HCT116 (cell line): Measurements from ENCODE around the gene TEX26. TPM values are rescaled to one million over a fixed set of nuclear protein-coding genes. Genes with fewer than 3 reads are reported as not detected.

ENCODE experiments used
- ATAC-seq: fragments of 200-7000 bp; cut with Tn5 transposase; 2 replicates; pipeline ENCODE4 v1.9.1; 2020; ENCODE audit warnings: mild to moderate bottlenecking, moderate library complexity
- BruUV-seq: library from RNA; stranded (reverse); fragments of 400-500 nt; replicated peaks from 2 replicates; lab custom pipeline; 2021; lab: Mats Ljungman, UMichigan
- CTCF ChIA-PET: fragments of 300-600 bp; sonication (Branson Sonifier 250); formaldehyde crosslinking; loops from one replicate; lab custom pipeline; 2021; ENCODE audit warnings: antibody characterized with exemption; lab: Charles Lee
- POLR2A ChIA-PET: fragments of 300-600, 350-600 bp; sonication (Branson Sonifier 250); formaldehyde crosslinking; loops from one replicate; lab custom pipeline; 2021; ENCODE audit warnings: antibody characterized with exemption; lab: Charles Lee
- RAD21 ChIA-PET, 2 experiments: fragments of 300-600 bp; sonication (Branson Sonifier 250); formaldehyde crosslinking; loops; one replicate each; lab custom pipeline; 2023; ENCODE audit warnings: low total read pairs in 2 of 2; ENCODE audit not compliant: uncharacterized antibody in 2 of 2, unreplicated experiment in 2 of 2, low non-redundant PET in 1 of 2; lab: Charles Lee
- DNase-seq: peaks from one replicate; pipeline ENCODE4 v3.0.0-alpha.2; 2010; ENCODE audit warnings: low read depth, low spot score
- H2AFZ ChIP-seq: fragments of 200-600 bp; shearing (Covaris generic), sonication (generic); 2 replicates; pipeline ENCODE4 v1.6.1; 2017; ENCODE audit warnings: low read depth, mixed run types, mixed read lengths, antibody characterized with exemption, low read length; ENCODE audit not compliant: poor library complexity, severe bottlenecking
- H3K27ac ChIP-seq: 2 replicates; pipeline ENCODE4 v1.5.1; 2012; ENCODE audit warnings: low read depth, low read length
- H3K27me3 ChIP-seq: fragments of 200-600 bp; sonication (generic); 2 replicates; pipeline ENCODE4 v1.6.1; 2016; ENCODE audit warnings: mixed run types, low read length, mixed read lengths; ENCODE audit not compliant: insufficient read depth
- H3K36me3 ChIP-seq, 2 experiments: fragments of 200-500 bp in 1 of 2; fragments of 200-600 bp in 1 of 2; sonication (Bioruptor generic) in 1 of 2; sonication (generic) in 1 of 2; 2 replicates each; pipeline versions ENCODE4 v1.5.1 to v1.6.1; 2014 to 2016; ENCODE audit warnings: low read length in 2 of 2, inconsistent platforms in 1 of 2, mixed read lengths in 1 of 2, mixed run types in 1 of 2; ENCODE audit not compliant: insufficient read depth in 2 of 2, control insufficient read depth in 1 of 2
- H3K4me1 ChIP-seq, 2 experiments: fragments of 200-600 bp in 1 of 2; sonication (generic) in 1 of 2; 2 replicates each; pipeline versions ENCODE4 v1.5.1 to v1.6.1; 2012 to 2017; ENCODE audit warnings: low read length in 2 of 2, inconsistent platforms in 1 of 2, mild to moderate bottlenecking in 1 of 2, mixed read lengths in 1 of 2, mixed run types in 1 of 2, moderate library complexity in 1 of 2; ENCODE audit not compliant: insufficient read depth in 2 of 2, control insufficient read depth in 1 of 2
- H3K4me2 ChIP-seq: fragments of 200-600 bp; sonication (generic); 2 replicates; pipeline ENCODE4 v1.6.1; 2017; ENCODE audit warnings: mixed run types, low read length, mixed read lengths
- H3K4me3 ChIP-seq, 2 experiments: fragments of 200-600 bp in 1 of 2; sonication (generic) in 1 of 2; replicated peaks in 1 of 2; 2 replicates each; pipeline ENCODE4 v1.5.1; 2011 to 2016; ENCODE audit warnings: low read length in 2 of 2, control low read depth in 1 of 2, low read depth in 1 of 2, mild to moderate bottlenecking in 1 of 2, mixed read lengths in 1 of 2, mixed run types in 1 of 2
- H3K79me2 ChIP-seq: fragments of 200-600 bp; sonication (generic); 2 replicates; pipeline ENCODE4 v1.6.1; 2017; ENCODE audit warnings: mild to moderate bottlenecking, mixed run types, low read length, moderate library complexity, mixed read lengths; ENCODE audit not compliant: insufficient read depth
- H3K9ac ChIP-seq: fragments of 200-600 bp; sonication (generic); 2 replicates; pipeline ENCODE4 v1.6.1; 2016; ENCODE audit warnings: low read length, mixed read lengths
- H3K9me2 ChIP-seq: fragments of 200-600 bp; sonication (generic), shearing (Covaris generic); 2 replicates; pipeline ENCODE4 v1.6.1; 2017; ENCODE audit warnings: mixed run types, mild to moderate bottlenecking, moderate library complexity; ENCODE audit not compliant: insufficient read depth
- H3K9me3 ChIP-seq, 2 experiments: fragments of 200-500 bp in 1 of 2; fragments of 200-600 bp in 1 of 2; sonication (Bioruptor generic) in 1 of 2; sonication (generic) in 1 of 2; 2 replicates each; pipeline ENCODE4 v1.6.1; 2014 to 2017; ENCODE audit warnings: low read length in 2 of 2, mixed read lengths in 2 of 2, inconsistent platforms in 1 of 2, low read depth in 1 of 2, mild to moderate bottlenecking in 1 of 2, mixed run types in 1 of 2, moderate library complexity in 1 of 2; ENCODE audit not compliant: control insufficient read depth in 1 of 2, insufficient read depth in 1 of 2
- H4K20me1 ChIP-seq: fragments of 200-600 bp; sonication (generic), shearing (Covaris generic); 2 replicates; pipeline ENCODE4 v1.6.1; 2017; ENCODE audit warnings: mixed run types, mild to moderate bottlenecking, moderate library complexity; ENCODE audit not compliant: insufficient read depth
- ELF1 ChIP-seq: IDR thresholded peaks from 2 replicates; pipeline ENCODE4 v1.6.1; 2012; ENCODE audit warnings: low read depth, borderline replicate concordance
- EZH2phosphoT487 ChIP-seq: fragments of 200-600 bp; IDR thresholded peaks from 2 replicates; pipeline ENCODE4 v1.6.1; 2018; ENCODE audit warnings: antibody characterized with exemption, borderline replicate concordance
- FOSL1 ChIP-seq: IDR thresholded peaks from 2 replicates; pipeline ENCODE4 v1.6.1; 2012; ENCODE audit warnings: low read depth
- POLR2AphosphoS5 ChIP-seq: IDR thresholded peaks from 2 replicates; pipeline ENCODE4 v1.6.1; 2011; ENCODE audit warnings: mild to moderate bottlenecking, low read depth, low read length, moderate library complexity
- SIN3A ChIP-seq: IDR thresholded peaks from 2 replicates; pipeline ENCODE4 v1.6.1; 2012; ENCODE audit warnings: low read depth
- SP1 ChIP-seq: IDR thresholded peaks from 2 replicates; pipeline ENCODE4 v1.6.1; 2012; ENCODE audit warnings: low read depth
- TCF7L2 ChIP-seq: IDR thresholded peaks from 2 replicates; pipeline ENCODE4 v1.7.0; 2011; ENCODE audit warnings: borderline replicate concordance, inconsistent platforms; ENCODE audit not compliant: insufficient read depth, insufficient read length; ENCODE audit errors: extremely low read depth
- ZNF274 ChIP-seq: fragments of 200-500 bp; sonication (Bioruptor generic); IDR thresholded peaks from 2 replicates; pipeline ENCODE4 v1.6.1; 2014; ENCODE audit warnings: mild to moderate bottlenecking, low read depth, low read length, inconsistent platforms
- intact Hi-C: fragments of 100-400 bp; cut with micrococcal nuclease; formaldehyde crosslinking; loops from 2 replicates; pipeline ENCODE4 v1.10.0; 2022
- total RNA-seq: library from RNA; stranded (reverse); gene quantifications from one replicate; pipeline ENCODE4 v1.2.1, GENCODE V29; 2021; ENCODE audit not compliant: unreplicated experiment

Gene TEX26
- total RNA-seq, 1 experiment from 2014 or later, result not detected

- H3K9me2 ChIP-seq, result no peaks in the 10 kb centered on the region
- intact Hi-C loops, result no loop called here
- H3K4me2 ChIP-seq, result no peak overlapping the region
- no peak overlapping the region for H3K27ac ChIP-seq
- ATAC-seq, result no peak
- CTCF ChIA-PET, result no interaction called here
- no peak overlapping the region for H2AFZ ChIP-seq
- TF ChIP-seq FOSL1 (no peak), SP1 (no peak), TCF7L2 (no peak), ELF1 (no peak), SIN3A (no peak), EZH2phosphoT487 (no peak), POLR2AphosphoS5 (no peak)
- no peaks in the 10 kb centered on the region for H3K4me1 ChIP-seq
- no TSS peak for BruUV-seq
- H3K79me2 ChIP-seq, result no peaks in the 10 kb centered on the region
- no peak overlapping the region for H3K9ac ChIP-seq
- no peaks in the 10 kb centered on the region for H3K27me3 ChIP-seq
- RAD21 ChIA-PET, result no interaction called here
- DNase-seq, result no peak
- no peaks in the 10 kb centered on the region for H4K20me1 ChIP-seq
- no peaks in the 10 kb centered on the region for H3K9me3 ChIP-seq
- POLR2A ChIA-PET, result no interaction called here
- no peaks in the 10 kb centered on the region for H3K36me3 ChIP-seq
- H3K4me3 ChIP-seq, result no peak overlapping the region
Measured at GRCh38 chr13:30991922-30992321, 59.5 kb downstream of the TEX26 start.

- Histone ChIP-seq H3K4me3 (no peak overlapping the region), H3K27me3 (no peaks in the 10 kb centered on the region), H3K4me1 (no peaks in the 10 kb centered on the region), H3K27ac (no peak overlapping the region), H2AFZ (no peak overlapping the region), H3K9me2 (no peaks in the 10 kb centered on the region), H4K20me1 (no peaks in the 10 kb centered on the region), H3K36me3 (no peaks in the 10 kb centered on the region), H3K9me3 (no peaks in the 10 kb centered on the region), H3K9ac (no peak overlapping the region), H3K79me2 (no peaks in the 10 kb centered on the region), H3K4me2 (no peak overlapping the region)
- ChIA-PET CTCF (interaction anchor here (1.0 to 3.6 kb wide), 2 partner anchors 16 to 49 kb away, joined by 3 to 14 read pairs; no protein-coding TSS in a partner anchor), RAD21 (no interaction called here), POLR2A (no interaction called here)
- ATAC-seq, result no peak
- BruUV-seq, result no TSS peak
- DNase-seq, result no peak
- intact Hi-C loops, result no loop called here
- no peak for TF ChIP-seq ZNF274
- TF ChIP-seq EZH2phosphoT487, result no peak
- no peak for TF ChIP-seq TCF7L2
Measured at GRCh38 chr13:30995331-30995730, 62.9 kb downstream of the TEX26 start.
